GM12878 (cell line): ENCODE results near the gene KRT79. TPM values are rescaled to one million over a fixed set of nuclear protein-coding genes. Genes with fewer than 3 reads are reported as not detected.
A peak's percentile ranks its signal among the peaks of the same experiment; 100 is the strongest.

Experiments used
- ATAC-seq: fragments of 200-7000 bp; cut with Tn5 transposase; 3 replicates; pipeline ENCODE4 v1.9.1; 2020; ENCODE audit warnings: mild to moderate bottlenecking, moderate library complexity
- BruUV-seq: library from RNA; stranded (reverse); fragments of 400-500 nt; replicated peaks from 2 replicates; lab custom pipeline; 2021; lab: Mats Ljungman, UMichigan
- CTCF ChIA-PET: fragments of 300-600 bp; sonication (Branson Sonifier 250); formaldehyde crosslinking; extraction: SDS; loops from one replicate; lab custom pipeline; 2021; ENCODE audit warnings: inconsistent platforms; lab: Yijun Ruan, JAX
- POLR2A ChIA-PET: fragments of 350-600 bp; formaldehyde crosslinking; extraction: SDS; loops from one replicate; lab custom pipeline; 2021; ENCODE audit warnings: inconsistent platforms; lab: Charles Lee
- RAD21 ChIA-PET: fragments of 300-600 bp; sonication (Branson Sonifier 250); formaldehyde crosslinking; loops from one replicate; lab custom pipeline; 2023; ENCODE audit warnings: antibody characterized with exemption; ENCODE audit not compliant: unreplicated experiment; lab: Charles Lee
- SMC1A ChIA-PET: fragments of 300-600 bp; sonication (Branson Sonifier 250); formaldehyde crosslinking; loops from one replicate; lab custom pipeline; 2023; ENCODE audit not compliant: unreplicated experiment, uncharacterized antibody; lab: Charles Lee
- DNase-seq: peaks from one replicate; pipeline ENCODE4 v3.0.0-alpha.2; 2011; ENCODE audit warnings: low read depth, low spot score
- FAIRE-seq: peaks from 3 replicates; lab custom pipeline; 2011; peaks lifted over from hg19 to GRCh38; lab: Jason Lieb, UNC
- H2AFZ ChIP-seq: 2 replicates; pipeline ENCODE4 v1.6.0; 2011; ENCODE audit warnings: low read depth, low read length, control low read depth; ENCODE audit not compliant: control insufficient read depth
- H3K27ac ChIP-seq: 2 replicates; pipeline ENCODE4 v1.5.1; 2011; ENCODE audit warnings: control low read depth; ENCODE audit not compliant: control insufficient read depth, insufficient read depth
- H3K27me3 ChIP-seq, 2 experiments: replicated peaks in 1 of 2; 2 replicates each; pipeline versions ENCODE4 v1.6.0 to v1.6.1; 2011; ENCODE audit warnings: low read length in 1 of 2; ENCODE audit not compliant: control insufficient read depth in 2 of 2, insufficient read depth in 2 of 2
- H3K36me3 ChIP-seq, 2 experiments: 2 replicates each; pipeline ENCODE4 v1.5.1; 2011; ENCODE audit warnings: low read length in 1 of 2; ENCODE audit not compliant: control insufficient read depth in 2 of 2, insufficient read depth in 2 of 2
- H3K4me1 ChIP-seq: 2 replicates; pipeline ENCODE4 v1.6.1; 2011; ENCODE audit warnings: mild to moderate bottlenecking, low read length, moderate library complexity, mixed read lengths; ENCODE audit not compliant: control insufficient read depth, insufficient read depth
- H3K4me2 ChIP-seq: 2 replicates; pipeline ENCODE4 v1.6.0; 2011; ENCODE audit warnings: control low read depth; ENCODE audit not compliant: control insufficient read depth, insufficient read depth
- H3K4me3 ChIP-seq: fragments of 200-600 bp; sonication (generic); 2 replicates; pipeline ENCODE4 v1.5.1; 2016
- H3K79me2 ChIP-seq: 2 replicates; pipeline ENCODE4 v1.6.0; 2011; ENCODE audit warnings: low read length; ENCODE audit not compliant: control insufficient read depth, insufficient read depth
- H3K9ac ChIP-seq: 2 replicates; pipeline ENCODE4 v1.8.0; 2011; ENCODE audit warnings: low read length, control low read depth, mixed read lengths; ENCODE audit not compliant: control insufficient read depth, insufficient read depth
- H3K9me3 ChIP-seq: replicated peaks from 3 replicates; pipeline ENCODE4 v1.5.1; 2011; ENCODE audit warnings: mild to moderate bottlenecking, low read length; ENCODE audit not compliant: control insufficient read depth, insufficient read depth
- H4K20me1 ChIP-seq: 2 replicates; pipeline ENCODE4 v1.6.0; 2011; ENCODE audit not compliant: control insufficient read depth, insufficient read depth
- BHLHE40 ChIP-seq, 2 experiments: fragments of 450-650 bp in 1 of 2; IDR thresholded peaks; 2 replicates each; pipeline ENCODE4 v1.6.1; 2011 to 2017; ENCODE audit warnings: low read depth in 2 of 2, borderline replicate concordance in 1 of 2, improper control_type of control experiment in 1 of 2, low read length in 1 of 2, mild to moderate bottlenecking in 1 of 2
- CBX5 ChIP-seq: sonication (generic); IDR thresholded peaks from 2 replicates; pipeline ENCODE4 v1.6.1; 2016; ENCODE audit warnings: low read depth, moderate library complexity, mild to moderate bottlenecking, inconsistent platforms
- EGR1 ChIP-seq, 2 experiments: IDR thresholded peaks; 1 replicate in 1 of 2; 2 replicates in 1 of 2; pipeline ENCODE4 v1.6.1; 2011 to 2012; ENCODE audit warnings: low read depth in 2 of 2, low read length in 2 of 2, borderline replicate concordance in 1 of 2, mild to moderate bottlenecking in 1 of 2, moderate library complexity in 1 of 2
- IRF4 ChIP-seq: IDR thresholded peaks from 2 replicates; pipeline ENCODE4 v1.6.1; 2011; ENCODE audit warnings: low read depth, low read length
- KAT2A ChIP-seq: conservative IDR thresholded peaks from 2 replicates; pipeline ENCODE4 v1.6.1; 2011; ENCODE audit warnings: low read depth, low read length; ENCODE audit not compliant: control insufficient read depth
- MYB ChIP-seq: fragments of 150-350 bp; IDR thresholded peaks from 2 replicates; pipeline ENCODE4 v1.6.1; 2014; ENCODE audit warnings: mild to moderate bottlenecking, low read depth, low read length, borderline replicate concordance
- NR2C2 ChIP-seq: IDR thresholded peaks from 2 replicates; pipeline ENCODE4 v1.6.1; 2011; ENCODE audit warnings: borderline replicate concordance, low read depth; ENCODE audit not compliant: control insufficient read depth, insufficient read length
- NRF1 ChIP-seq: conservative IDR thresholded peaks from 2 replicates; pipeline ENCODE4 v1.6.1; 2011; ENCODE audit warnings: mild to moderate bottlenecking, low read depth, low read length, improper control_type of control experiment
- RUNX3 ChIP-seq: IDR thresholded peaks from 2 replicates; pipeline ENCODE4 v1.6.1; 2012; ENCODE audit warnings: low read length, inconsistent platforms
- SMARCA5 ChIP-seq: fragments of 450-650 bp; IDR thresholded peaks from 2 replicates; pipeline ENCODE4 v1.6.1; 2017; ENCODE audit warnings: mild to moderate bottlenecking
- SMC3 ChIP-seq: IDR thresholded peaks from 2 replicates; pipeline ENCODE4 v1.6.1; 2011; ENCODE audit warnings: low read length, improper control_type of control experiment, borderline replicate concordance
- ZNF384 ChIP-seq: IDR thresholded peaks from 2 replicates; pipeline ENCODE4 v1.6.1; 2012; ENCODE audit warnings: low read depth, mild to moderate bottlenecking, low read length, improper control_type of control experiment, borderline replicate concordance
- WGBS: methylation state at CpG from one replicate; pipeline ENCODE4 v1.1.6; 2016; ENCODE audit warnings: low lambda C conversion rate; ENCODE audit not compliant: insufficient replicate concordance, insufficient coverage; ENCODE audit errors: missing lambda C conversion rate; 5-methylcytosine and 5-hydroxymethylcytosine counted together
- in situ Hi-C: fragments of 300-500 bp; cut with MboI; formaldehyde crosslinking; loops from 9 replicates; pipeline ENCODE4 v1.14.3; 2018; ENCODE audit warnings: mixed read lengths
- intact Hi-C: fragments of 100-400 bp; cut with micrococcal nuclease; formaldehyde crosslinking; loops from one replicate; pipeline ENCODE4 v1.14.2; 2022; ENCODE audit not compliant: unreplicated experiment
- polyA plus RNA-seq, 11 experiments: library from polyadenylated mRNA; depleted of rRNA in 4 of 11; unstranded in 6 of 11; stranded (reverse) in 5 of 11; fragments of >200 nt; fragmentation: Nextera tagmentation in 4 of 11; fragmentation: Illumina TruSeq in 1 of 11; extraction: Ambion mirVana in 4 of 11; extraction: Trizol in 1 of 11; gene quantifications; 1 replicate in 1 of 11; 2 replicates in 10 of 11; pipeline versions ENCODE4 v1.2.1 to v1.2.3, GENCODE V29; 2011 to 2016; ENCODE audit warnings: inconsistent platforms in 2 of 11, missing spikeins in 2 of 11, low read depth in 1 of 11
- total RNA-seq, 4 experiments: library from RNA; depleted of rRNA in 3 of 4; stranded (reverse); fragments of >200 nt in 3 of 4; fragmentation: Illumina TruSeq in 1 of 4; extraction: Trizol in 1 of 4; gene quantifications; 2 replicates each; pipeline versions ENCODE4 v1.2.1 to v1.2.3, GENCODE V29; 2013 to 2021
- TF ChIP-seq, protein P1 (sequence below): fragments of 450-650 bp; conservative IDR thresholded peaks from 2 replicates; pipeline ENCODE4 v1.6.1; 2017; ENCODE audit warnings: mild to moderate bottlenecking, moderate library complexity
- TF ChIP-seq, protein P2 (sequence below): IDR thresholded peaks from 2 replicates; pipeline ENCODE4 v1.6.1; 2011; ENCODE audit warnings: low read depth, low read length, improper control_type of control experiment, borderline replicate concordance
- TF ChIP-seq, protein P3 (sequence below): fragments of 450-650 bp; IDR thresholded peaks from 2 replicates; pipeline ENCODE4 v1.6.1; 2016; ENCODE audit warnings: mild to moderate bottlenecking
- TF ChIP-seq, protein P4 (sequence below): IDR thresholded peaks from 2 replicates; pipeline ENCODE4 v1.6.1; 2012; ENCODE audit warnings: low read depth, low read length, improper control_type of control experiment
- TF ChIP-seq, protein P5 (sequence below): IDR thresholded peaks from 2 replicates; pipeline ENCODE4 v1.6.1; 2011; ENCODE audit warnings: borderline replicate concordance, low read depth, mild to moderate bottlenecking, moderate library complexity, low read length; ENCODE audit not compliant: insufficient read depth, poor library complexity, severe bottlenecking

KRT79 gene
- total and polyA plus RNA-seq, 10 of the 15 experiments (the other 5 are each of a cell fraction or from before 2014, with no cell fraction given) = 0.03 to 0.09 (median 0.07) TPM; not detected in 7

DNA sequence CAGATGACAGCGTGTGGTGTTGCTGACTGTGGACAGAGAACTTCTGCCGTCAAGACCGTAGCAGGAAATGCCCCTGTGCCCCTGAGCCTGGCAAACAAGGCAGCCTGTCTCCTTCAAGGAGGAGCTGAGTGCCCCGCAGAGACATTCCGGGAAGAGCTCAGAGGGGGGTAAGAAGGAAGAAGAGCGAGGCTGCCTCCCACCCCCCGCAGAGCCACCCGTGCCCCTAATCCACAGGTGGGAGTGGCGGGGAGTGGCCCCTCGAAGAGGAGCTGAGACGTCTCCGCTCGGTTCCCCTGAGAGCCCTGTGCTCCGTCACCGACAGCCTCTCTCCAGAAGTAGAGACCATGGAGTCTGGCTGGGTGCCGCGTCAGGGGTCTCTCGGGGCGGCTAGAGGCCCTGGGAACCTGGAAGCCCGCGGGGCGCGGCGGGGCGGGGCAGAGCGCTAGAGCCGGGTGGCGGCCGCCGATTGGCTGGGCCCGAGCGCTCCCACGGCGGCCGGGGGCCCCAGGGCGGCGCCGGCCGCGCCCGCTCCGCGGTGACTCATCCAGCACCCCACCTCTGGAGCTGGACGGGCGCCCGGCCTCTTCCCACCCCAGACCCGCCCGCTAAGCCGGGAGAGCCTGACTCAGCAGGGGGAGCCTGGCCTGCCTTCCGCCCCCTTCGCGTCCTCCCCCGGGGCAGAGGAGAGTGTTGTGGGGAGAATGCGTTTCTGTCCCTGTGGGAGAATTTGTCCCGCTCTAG is 39.9 kb upstream of the KRT79 start:
- Histone ChIP-seq H3K4me1 (peaks cover 6% of the 10 kb centered on the region), H4K20me1 (no peaks in the 10 kb centered on the region), H3K79me2 (no peaks in the 10 kb centered on the region), H3K27ac (no peak overlapping the region), H3K9me3 (no peaks in the 10 kb centered on the region), H3K4me2 (peak overlapping the region; percentile 52), H2AFZ (peak overlapping the region; percentile 74), H3K9ac (peak overlapping the region; percentile 52; the same call in 1 of the 2 replicates), H3K4me3 (no peak overlapping the region), H3K27me3 (peaks cover 0 to 3% of the 10 kb centered on the region in 2 experiments; a peak in 2 of 4 replicates), H3K36me3 (no peaks in the 10 kb centered on the region)
- 6% methylated on average over 42 of the region's 55 CpGs for WGBS
- ChIA-PET CTCF (interaction anchor here (0.9 to 1.2 kb wide), 2 partner anchors 11 to 718 kb away, joined by 3 to 4 read pairs; no protein-coding TSS in a partner anchor), RAD21 (no interaction called here), POLR2A (no interaction called here), SMC1A (interaction anchor here (1.6 kb wide), 1 partner anchor 291 kb away, joined by 4 read pairs; no protein-coding TSS in a partner anchor)
- in situ Hi-C loops (no loop called here), intact Hi-C loops (no loop called here)
- ATAC-seq = peak; percentile 54
- no TSS peak for BruUV-seq
- FAIRE-seq = no peak
- DNase-seq = no peak
- TF ChIP-seq, protein P1, sequence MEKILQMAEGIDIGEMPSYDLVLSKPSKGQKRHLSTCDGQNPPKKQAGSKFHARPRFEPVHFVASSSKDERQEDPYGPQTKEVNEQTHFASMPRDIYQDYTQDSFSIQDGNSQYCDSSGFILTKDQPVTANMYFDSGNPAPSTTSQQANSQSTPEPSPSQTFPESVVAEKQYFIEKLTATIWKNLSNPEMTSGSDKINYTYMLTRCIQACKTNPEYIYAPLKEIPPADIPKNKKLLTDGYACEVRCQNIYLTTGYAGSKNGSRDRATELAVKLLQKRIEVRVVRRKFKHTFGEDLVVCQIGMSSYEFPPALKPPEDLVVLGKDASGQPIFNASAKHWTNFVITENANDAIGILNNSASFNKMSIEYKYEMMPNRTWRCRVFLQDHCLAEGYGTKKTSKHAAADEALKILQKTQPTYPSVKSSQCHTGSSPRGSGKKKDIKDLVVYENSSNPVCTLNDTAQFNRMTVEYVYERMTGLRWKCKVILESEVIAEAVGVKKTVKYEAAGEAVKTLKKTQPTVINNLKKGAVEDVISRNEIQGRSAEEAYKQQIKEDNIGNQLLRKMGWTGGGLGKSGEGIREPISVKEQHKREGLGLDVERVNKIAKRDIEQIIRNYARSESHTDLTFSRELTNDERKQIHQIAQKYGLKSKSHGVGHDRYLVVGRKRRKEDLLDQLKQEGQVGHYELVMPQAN = no peak
- TF ChIP-seq SMC3 (no peak), SMARCA5 (no peak), ZNF384 (no peak), MYB (no peak), RUNX3 (no peak), NR2C2 (no peak), IRF4 (no peak), NRF1 (no peak), CBX5 (no peak), BHLHE40 (IDR thresholded peaks at IDR 0.05; ENCODE audit: borderline replicate concordance in 1 of 2, low read depth in 2 of 2, low read length in 1 of 2) (no peak), KAT2A (no peak), EGR1 (IDR thresholded peaks at IDR 0.05; ENCODE audit: borderline replicate concordance in 1 of 2, low read depth in 2 of 2, low read length in 2 of 2) (no peak)
- TF ChIP-seq, protein P2, sequence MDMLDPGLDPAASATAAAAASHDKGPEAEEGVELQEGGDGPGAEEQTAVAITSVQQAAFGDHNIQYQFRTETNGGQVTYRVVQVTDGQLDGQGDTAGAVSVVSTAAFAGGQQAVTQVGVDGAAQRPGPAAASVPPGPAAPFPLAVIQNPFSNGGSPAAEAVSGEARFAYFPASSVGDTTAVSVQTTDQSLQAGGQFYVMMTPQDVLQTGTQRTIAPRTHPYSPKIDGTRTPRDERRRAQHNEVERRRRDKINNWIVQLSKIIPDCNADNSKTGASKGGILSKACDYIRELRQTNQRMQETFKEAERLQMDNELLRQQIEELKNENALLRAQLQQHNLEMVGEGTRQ = no peak
- TF ChIP-seq, protein P3, sequence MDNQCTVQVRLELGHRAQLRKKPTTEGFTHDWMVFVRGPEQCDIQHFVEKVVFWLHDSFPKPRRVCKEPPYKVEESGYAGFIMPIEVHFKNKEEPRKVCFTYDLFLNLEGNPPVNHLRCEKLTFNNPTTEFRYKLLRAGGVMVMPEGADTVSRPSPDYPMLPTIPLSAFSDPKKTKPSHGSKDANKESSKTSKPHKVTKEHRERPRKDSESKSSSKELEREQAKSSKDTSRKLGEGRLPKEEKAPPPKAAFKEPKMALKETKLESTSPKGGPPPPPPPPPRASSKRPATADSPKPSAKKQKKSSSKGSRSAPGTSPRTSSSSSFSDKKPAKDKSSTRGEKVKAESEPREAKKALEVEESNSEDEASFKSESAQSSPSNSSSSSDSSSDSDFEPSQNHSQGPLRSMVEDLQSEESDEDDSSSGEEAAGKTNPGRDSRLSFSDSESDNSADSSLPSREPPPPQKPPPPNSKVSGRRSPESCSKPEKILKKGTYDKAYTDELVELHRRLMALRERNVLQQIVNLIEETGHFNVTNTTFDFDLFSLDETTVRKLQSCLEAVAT = no peak
- TF ChIP-seq, protein P4, sequence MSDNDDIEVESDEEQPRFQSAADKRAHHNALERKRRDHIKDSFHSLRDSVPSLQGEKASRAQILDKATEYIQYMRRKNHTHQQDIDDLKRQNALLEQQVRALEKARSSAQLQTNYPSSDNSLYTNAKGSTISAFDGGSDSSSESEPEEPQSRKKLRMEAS = no peak
- TF ChIP-seq, protein P5, sequence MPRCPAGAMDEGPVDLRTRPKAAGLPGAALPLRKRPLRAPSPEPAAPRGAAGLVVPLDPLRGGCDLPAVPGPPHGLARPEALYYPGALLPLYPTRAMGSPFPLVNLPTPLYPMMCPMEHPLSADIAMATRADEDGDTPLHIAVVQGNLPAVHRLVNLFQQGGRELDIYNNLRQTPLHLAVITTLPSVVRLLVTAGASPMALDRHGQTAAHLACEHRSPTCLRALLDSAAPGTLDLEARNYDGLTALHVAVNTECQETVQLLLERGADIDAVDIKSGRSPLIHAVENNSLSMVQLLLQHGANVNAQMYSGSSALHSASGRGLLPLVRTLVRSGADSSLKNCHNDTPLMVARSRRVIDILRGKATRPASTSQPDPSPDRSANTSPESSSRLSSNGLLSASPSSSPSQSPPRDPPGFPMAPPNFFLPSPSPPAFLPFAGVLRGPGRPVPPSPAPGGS = no peak
